Neural cell (in vitro differentiated cells): ENCODE data around the gene ANKRD37. TPM values are rescaled to one million over a fixed set of nuclear protein-coding genes. Genes with fewer than 3 reads are reported as not detected.

Experiments
- H2AFZ ChIP-seq: fragments of 200-600, 300-800 bp; sonication (generic), shearing (Covaris generic); 2 replicates; pipeline ENCODE4 v1.6.0; 2014; ENCODE audit warnings: low read depth, mild to moderate bottlenecking, antibody characterized with exemption, low read length, moderate library complexity
- H3F3A ChIP-seq: fragments of 200-600 bp; shearing (Covaris generic); 2 replicates; pipeline ENCODE4 v1.6.1; 2016; ENCODE audit warnings: mild to moderate bottlenecking, moderate library complexity, mixed read lengths, antibody characterized with exemption, low read length; ENCODE audit not compliant: insufficient read depth, poor library complexity, severe bottlenecking
- H3K27ac ChIP-seq: fragments of 200-600, 300-800 bp; sonication (generic), shearing (Covaris generic); 2 replicates; pipeline ENCODE4 v1.5.1; 2014; ENCODE audit warnings: mild to moderate bottlenecking, low read length, moderate library complexity
- H3K27me3 ChIP-seq: fragments of 300-800, 200-600 bp; sonication (generic), shearing (Covaris generic); 2 replicates; pipeline ENCODE4 v1.6.0; 2014; ENCODE audit warnings: mild to moderate bottlenecking, low read depth, low read length, moderate library complexity; ENCODE audit not compliant: insufficient read depth
- H3K36me3 ChIP-seq: fragments of 300-800, 200-600 bp; sonication (generic), shearing (Covaris generic); 2 replicates; pipeline ENCODE4 v1.5.1; 2014; ENCODE audit warnings: mild to moderate bottlenecking, antibody characterized with exemption, low read length, moderate library complexity; ENCODE audit not compliant: insufficient read depth
- H3K4me2 ChIP-seq: fragments of 300-800, 200-600 bp; sonication (generic), shearing (Covaris generic); 2 replicates; pipeline ENCODE4 v1.6.0; 2014; ENCODE audit warnings: mild to moderate bottlenecking, low read length
- H3K4me3 ChIP-seq: fragments of 300-800, 200-600 bp; sonication (generic), shearing (Covaris generic); 2 replicates; pipeline ENCODE4 v1.5.1; 2014; ENCODE audit warnings: mild to moderate bottlenecking, low read length, moderate library complexity
- H3K79me2 ChIP-seq: fragments of 200-600 bp; shearing (Covaris generic); replicated peaks from 2 replicates; pipeline ENCODE4 v1.6.0; 2014; ENCODE audit warnings: mild to moderate bottlenecking, low read length, moderate library complexity; ENCODE audit not compliant: insufficient read depth
- H3K9ac ChIP-seq: fragments of 300-800, 200-600 bp; sonication (generic), shearing (Covaris generic); 2 replicates; pipeline ENCODE4 v1.6.1; 2016; ENCODE audit warnings: mild to moderate bottlenecking, low read length, mixed read lengths
- H3K9me2 ChIP-seq: fragments of 200-600 bp; shearing (Covaris generic); 2 replicates; pipeline ENCODE4 v1.6.1; 2016; ENCODE audit warnings: mild to moderate bottlenecking, low read length, mixed read lengths; ENCODE audit not compliant: insufficient read depth
- H3K9me3 ChIP-seq: fragments of 200-600, 300-800 bp; sonication (generic), shearing (Covaris generic); 2 replicates; pipeline ENCODE4 v1.6.1; 2016; ENCODE audit warnings: mild to moderate bottlenecking, mixed run types, low read length, moderate library complexity, mixed read lengths
- H4K20me1 ChIP-seq: fragments of 200-600 bp; shearing (Covaris generic); 2 replicates; pipeline ENCODE4 v1.6.1; 2016; ENCODE audit warnings: mild to moderate bottlenecking, mixed run types; ENCODE audit not compliant: insufficient read depth
- CTCF ChIP-seq: fragments of 450-650 bp; IDR thresholded peaks from 2 replicates; pipeline ENCODE4 v1.5.1; 2014; ENCODE audit warnings: antibody characterized with exemption, mild to moderate bottlenecking, moderate library complexity; ENCODE audit not compliant: poor library complexity, severe bottlenecking
- EP300 ChIP-seq: fragments of 450-650 bp; conservative IDR thresholded peaks from 2 replicates; pipeline ENCODE4 v1.6.1; 2014; ENCODE audit warnings: antibody characterized with exemption, mild to moderate bottlenecking, moderate library complexity; ENCODE audit not compliant: poor library complexity, severe bottlenecking
- MXI1 ChIP-seq: fragments of 450-650 bp; conservative IDR thresholded peaks from 2 replicates; pipeline ENCODE4 v1.6.1; 2014; ENCODE audit warnings: antibody characterized with exemption, mild to moderate bottlenecking; ENCODE audit not compliant: poor library complexity, severe bottlenecking
- RAD21 ChIP-seq: fragments of 450-650 bp; conservative IDR thresholded peaks from 2 replicates; pipeline ENCODE4 v1.6.1; 2014; ENCODE audit warnings: antibody characterized with exemption, mild to moderate bottlenecking, moderate library complexity
- REST ChIP-seq: IDR thresholded peaks from 2 replicates; pipeline ENCODE4 v1.6.1; 2012; ENCODE audit warnings: borderline replicate concordance
- SMC3 ChIP-seq: fragments of 450-650 bp; conservative IDR thresholded peaks from 2 replicates; pipeline ENCODE4 v1.6.1; 2014; ENCODE audit warnings: antibody characterized with exemption, mild to moderate bottlenecking, moderate library complexity; ENCODE audit not compliant: poor library complexity
- TAF1 ChIP-seq: IDR thresholded peaks from 2 replicates; pipeline ENCODE4 v1.6.1; 2012; ENCODE audit warnings: low read depth
- polyA plus RNA-seq: library from polyadenylated mRNA; depleted of rRNA; stranded (reverse); fragments of >200 nt; gene quantifications from 2 replicates; pipeline ENCODE4 v1.2.3, GENCODE V29; 2014

The ANKRD37 gene
- polyA plus RNA-seq, 1 donor from 2014 or later = 2.6 TPM

GRCh38 chr4:185379326-185380295 lies 17.0 kb upstream of the ANKRD37 start:
- H3K9ac ChIP-seq = no peak overlapping the region
- no peaks in the 10 kb centered on the region for H3K36me3 ChIP-seq
- no peaks in the 10 kb centered on the region for H4K20me1 ChIP-seq
- H3K9me3 ChIP-seq = no peaks in the 10 kb centered on the region
- H3F3A ChIP-seq = no peaks in the 10 kb centered on the region
- no peak for TF ChIP-seq REST
- H3K27me3 ChIP-seq = no peaks in the 10 kb centered on the region
- no peak overlapping the region for H3K27ac ChIP-seq
- H2AFZ ChIP-seq = no peak overlapping the region
- no peak overlapping the region for H3K4me2 ChIP-seq
- H3K79me2 ChIP-seq = no peaks in the 10 kb centered on the region
- no peaks in the 10 kb centered on the region for H3K9me2 ChIP-seq
- no peak overlapping the region for H3K4me3 ChIP-seq

- H3K9ac ChIP-seq = no peak overlapping the region
- no peaks in the 10 kb centered on the region for H3K9me2 ChIP-seq
- H3K9me3 ChIP-seq = no peaks in the 10 kb centered on the region
- no peaks in the 10 kb centered on the region for H3F3A ChIP-seq
- H4K20me1 ChIP-seq = no peaks in the 10 kb centered on the region
- no peak overlapping the region for H3K4me3 ChIP-seq
- no peak overlapping the region for H2AFZ ChIP-seq
- no peaks in the 10 kb centered on the region for H3K79me2 ChIP-seq
- no peak overlapping the region for H3K27ac ChIP-seq
- H3K36me3 ChIP-seq = no peaks in the 10 kb centered on the region
- no peak overlapping the region for H3K4me2 ChIP-seq
- H3K27me3 ChIP-seq = no peaks in the 10 kb centered on the region
- no peak for TF ChIP-seq MXI1
- no peak for TF ChIP-seq CTCF
- TF ChIP-seq REST = no peak
- no peak for TF ChIP-seq SMC3
- no peak for TF ChIP-seq RAD21
- TF ChIP-seq EP300 = no peak
- TF ChIP-seq TAF1 = no peak
Observed at GRCh38 chr4:185380320-185380719, 16.3 kb upstream of the ANKRD37 start.
